Suprapubic skin (tissue), 4 donors: ENCODE results near the gene IHH.

ENCODE experiments used
- CTCF ChIP-seq, 2 donors: fragments of 200-600 bp in 1 of 2; fragments of 450-650 bp in 1 of 2; sonication (generic) in 1 of 2; IDR thresholded peaks; one replicate each; pipeline ENCODE4 v1.5.1; 2016 to 2019; ENCODE audit warnings: antibody characterized with exemption in 2 of 2, mild to moderate bottlenecking in 1 of 2, moderate library complexity in 1 of 2
- EP300 ChIP-seq: sonication (generic); formaldehyde crosslinking; IDR thresholded peaks from one replicate; pipeline ENCODE4 v1.6.1; 2017; ENCODE audit warnings: antibody characterized with exemption
- POLR2A ChIP-seq, 2 donors: fragments of 450-650 bp; IDR thresholded peaks; one replicate each; pipeline ENCODE4 v1.6.1; 2017; ENCODE audit warnings: antibody characterized with exemption in 2 of 2, mild to moderate bottlenecking in 2 of 2, moderate library complexity in 2 of 2
- POLR2AphosphoS5 ChIP-seq, 3 donors: sonication (generic); formaldehyde crosslinking; IDR thresholded peaks; one replicate each; pipeline ENCODE4 v1.6.1; 2017; ENCODE audit warnings: antibody characterized with exemption in 3 of 3

GRCh38 chr2:219106251-219106650 lies 45.5 kb upstream of the IHH start:
- TF ChIP-seq CTCF (IDR thresholded peaks at IDR 0.05) (no peak), POLR2A (IDR thresholded peaks at IDR 0.05) (no peak), EP300 (no peak), POLR2AphosphoS5 (IDR thresholded peaks at IDR 0.05) (no peak)
